GM21515 (cell line): ENCODE data around the gene F7.
"Not testable (repeated sequence)": the region's sequence is repeated elsewhere in the genome, so short reads cannot be mapped to it uniquely, and the experiment has no call there.

ENCODE experiments used
- ATAC-seq: cut with Tn5 transposase; IDR thresholded peaks from one replicate; pipeline ENCODE4 v1.9.1; 2021; ENCODE audit not compliant: unreplicated experiment

F7 gene

DNA sequence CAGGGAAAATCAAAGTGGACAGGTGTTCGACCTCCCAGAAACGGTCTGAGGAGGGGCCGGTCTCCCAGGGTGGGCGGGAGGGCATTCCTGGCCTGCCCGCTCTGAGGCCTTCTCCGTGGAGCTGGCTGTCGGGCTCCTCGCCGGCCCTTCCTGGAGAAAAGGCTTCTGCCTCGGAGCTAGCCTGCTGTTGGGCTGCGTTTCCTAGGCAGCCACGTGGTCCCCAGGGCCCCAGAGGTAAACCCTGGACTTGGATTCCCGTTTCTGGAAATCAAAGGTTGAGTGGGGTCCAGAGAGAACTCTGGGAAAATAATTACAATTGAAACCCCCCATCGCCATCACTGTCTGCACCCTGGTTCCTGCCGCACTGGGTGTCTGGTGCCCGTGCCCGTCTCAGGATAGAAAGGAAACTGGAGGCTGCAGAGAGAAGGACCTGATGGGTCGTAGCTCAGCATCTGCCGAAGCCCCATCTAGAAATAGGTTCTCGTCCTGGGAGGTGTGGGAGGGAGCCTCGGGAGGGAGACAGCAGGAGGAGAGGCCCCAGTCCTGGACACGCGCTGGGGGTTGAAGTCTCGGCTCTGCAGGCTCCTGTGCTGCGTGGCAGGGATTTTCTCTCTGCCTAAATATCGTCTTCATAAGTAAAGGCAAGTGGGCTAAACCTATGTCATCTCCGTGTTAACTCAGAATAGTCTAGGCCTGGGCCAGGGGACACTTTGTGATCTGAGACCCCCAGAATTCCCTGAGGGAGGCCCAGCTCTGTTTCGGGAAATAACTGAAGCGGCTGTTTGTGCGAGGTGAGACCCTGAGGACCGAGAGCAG, 45.2 kb downstream of the F7 start:
- ATAC-seq: no peak

DNA sequence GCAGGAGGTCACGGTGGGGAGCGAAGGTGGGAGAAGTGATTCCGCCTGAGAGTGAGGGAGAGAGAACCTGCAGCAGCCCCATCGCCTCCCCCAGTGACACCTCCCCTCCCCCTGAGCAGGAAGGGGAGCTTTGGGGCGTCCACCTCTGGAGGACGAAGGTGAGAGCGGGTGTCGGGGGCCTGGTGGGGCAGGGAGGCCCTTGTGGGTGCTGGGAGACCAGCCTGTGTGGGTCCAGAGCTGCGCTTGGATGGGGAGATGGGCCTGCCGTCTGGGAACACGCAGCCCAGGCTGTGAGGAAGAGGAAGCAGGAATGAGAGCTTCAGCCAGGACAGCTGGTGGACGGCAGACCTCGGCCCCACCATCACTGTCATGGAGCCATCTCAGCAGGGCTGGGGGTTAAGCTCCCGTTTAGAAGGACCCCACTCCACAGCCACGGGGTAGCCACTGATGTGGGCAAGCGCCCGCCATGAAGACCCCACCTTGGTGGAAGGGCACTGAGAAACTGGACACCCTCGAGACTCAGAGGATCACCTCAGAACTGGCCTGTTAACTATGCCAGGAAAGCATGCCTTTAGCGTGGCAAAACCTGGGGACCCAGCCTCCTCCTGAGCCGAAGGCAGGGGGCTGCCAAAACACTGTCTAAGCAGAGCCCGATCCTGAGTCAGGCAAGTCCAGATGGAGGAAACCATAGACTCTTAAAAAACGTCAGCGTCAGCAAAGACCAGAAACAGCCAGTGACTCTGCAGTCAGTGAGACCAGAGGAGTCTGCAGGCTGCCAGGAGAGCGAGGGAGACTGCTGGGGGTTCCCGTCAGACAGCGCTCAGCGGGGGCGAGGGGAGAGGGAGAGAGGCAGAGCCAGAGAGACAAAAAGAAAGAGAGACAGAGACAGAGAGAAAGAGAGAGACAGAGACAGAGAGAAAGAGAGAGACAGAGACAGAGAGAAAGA, 46.4 kb downstream of the F7 start:
- ATAC-seq: no peak

DNA sequence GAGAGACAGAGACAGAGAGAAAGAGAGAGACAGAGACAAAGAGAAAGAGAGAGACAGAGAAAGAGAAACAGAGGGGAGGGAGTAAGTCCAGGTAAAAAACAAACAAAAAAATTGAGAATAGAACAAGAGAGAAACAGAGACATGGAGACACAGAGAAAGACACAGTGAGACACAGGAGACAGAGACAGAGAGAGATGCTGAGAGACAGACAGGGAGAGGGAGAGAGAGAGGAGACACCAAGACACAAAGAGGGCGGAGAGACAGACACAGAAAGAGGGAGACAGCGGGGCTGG, 47.0 kb downstream of the F7 start:
- peak; percentile 3 for ATAC-seq

DNA sequence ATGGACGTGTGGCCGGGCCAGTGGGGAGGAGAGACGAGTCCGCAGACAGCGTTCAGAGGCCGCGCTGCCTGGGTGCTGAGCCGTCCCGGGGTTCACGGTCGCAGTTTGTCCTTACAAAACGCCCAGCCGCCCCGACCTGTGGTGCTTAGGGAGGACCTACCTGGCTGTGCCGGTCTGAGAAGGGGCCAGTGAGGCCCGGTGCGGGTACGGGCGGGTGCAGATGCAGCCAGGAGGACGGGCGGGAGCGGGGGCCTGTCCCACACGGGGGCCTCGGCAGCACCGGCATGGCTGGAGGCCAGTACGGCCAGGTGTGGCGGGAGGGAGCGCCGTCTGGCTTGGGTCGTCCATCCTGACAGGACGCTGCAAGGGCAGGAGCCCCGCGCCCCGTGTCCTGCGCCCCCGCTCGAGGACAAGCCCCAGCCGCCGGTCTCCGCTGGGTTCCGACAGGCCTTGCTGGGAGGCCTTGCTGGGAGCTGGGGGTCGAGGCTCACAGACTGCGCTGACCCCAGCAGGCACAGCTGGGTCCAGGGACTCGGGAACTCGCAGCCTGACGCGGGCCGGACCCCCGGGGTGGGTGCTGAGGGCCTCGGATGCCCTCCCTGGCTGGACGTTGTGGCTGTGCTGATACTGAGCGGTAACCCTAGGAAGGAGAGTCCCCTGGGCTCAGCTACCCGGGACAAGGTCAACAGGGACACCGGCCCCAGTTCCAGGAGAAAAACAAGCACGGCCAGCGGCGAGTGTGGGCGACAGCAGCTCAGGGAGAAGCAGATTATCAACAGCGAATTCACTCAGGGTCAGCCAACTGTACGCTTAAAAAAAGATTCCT, 47.6 kb downstream of the F7 start:
- peak; percentile 10 for ATAC-seq

DNA sequence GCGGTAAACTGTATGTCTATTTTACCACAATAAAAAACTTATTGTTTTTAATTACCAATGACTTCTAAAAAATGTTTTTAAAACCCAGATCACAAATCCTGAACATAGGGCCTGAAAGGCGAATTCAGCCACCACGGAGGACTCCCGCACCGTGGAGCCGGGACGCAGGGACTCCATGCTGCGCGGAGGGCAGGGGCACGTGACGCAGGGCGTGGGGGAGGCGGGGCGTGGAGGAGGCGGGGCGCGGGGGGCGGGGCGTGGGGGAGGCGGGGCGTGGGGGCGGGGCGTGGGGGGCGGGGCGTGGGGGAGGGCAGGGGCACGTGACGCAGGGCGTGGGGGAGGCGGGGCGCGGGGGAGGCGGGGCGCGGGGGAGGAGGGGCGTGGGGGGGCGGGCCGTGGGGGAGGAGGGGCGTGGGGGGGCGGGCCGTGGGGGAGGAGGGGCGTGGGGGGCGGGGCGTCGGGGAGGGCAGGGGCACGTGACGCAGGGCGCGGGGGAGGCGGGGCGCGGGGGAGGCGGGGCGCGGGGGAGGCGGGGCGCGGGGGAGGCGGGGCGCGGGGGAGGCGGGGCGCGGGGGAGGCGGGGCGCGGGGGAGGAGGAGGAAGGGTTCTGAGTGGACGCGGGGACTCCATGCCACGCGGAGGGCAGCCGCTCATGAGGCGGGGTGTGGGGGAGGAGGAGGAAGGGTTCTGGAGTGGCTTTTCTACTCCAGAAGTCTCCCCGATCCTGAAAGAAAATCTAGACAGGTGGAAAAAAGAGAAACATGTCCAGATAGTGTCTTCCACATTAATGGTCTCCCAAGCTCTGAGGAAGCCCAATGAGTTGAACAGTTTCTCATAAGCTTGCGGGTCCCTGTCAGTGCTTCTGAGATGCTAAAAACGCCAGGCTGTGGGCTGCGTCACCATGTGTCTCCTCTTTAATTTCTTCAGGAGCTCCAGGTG, 48.5 kb downstream of the F7 start:
- ATAC-seq: peak; percentile 52

DNA sequence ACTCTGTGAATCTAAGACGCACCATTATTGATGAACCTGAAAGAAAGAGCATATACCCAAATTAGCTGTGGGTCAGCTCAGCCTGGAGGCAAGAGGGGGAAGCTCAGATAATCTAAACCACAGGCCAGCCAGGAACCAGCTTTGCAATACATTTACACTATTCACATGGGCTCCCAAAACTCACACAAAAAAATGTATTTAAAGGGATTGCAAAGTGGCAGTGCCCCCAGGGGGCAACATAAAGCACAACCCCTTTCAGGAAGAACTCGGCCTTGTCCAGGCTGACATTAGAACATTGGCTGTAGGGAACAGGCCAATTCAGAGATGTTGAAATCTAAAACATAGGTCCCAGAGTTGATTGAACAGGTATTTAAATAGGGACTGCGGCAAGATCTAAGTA, 49.6 kb downstream of the F7 start:
- no peak for ATAC-seq

DNA sequence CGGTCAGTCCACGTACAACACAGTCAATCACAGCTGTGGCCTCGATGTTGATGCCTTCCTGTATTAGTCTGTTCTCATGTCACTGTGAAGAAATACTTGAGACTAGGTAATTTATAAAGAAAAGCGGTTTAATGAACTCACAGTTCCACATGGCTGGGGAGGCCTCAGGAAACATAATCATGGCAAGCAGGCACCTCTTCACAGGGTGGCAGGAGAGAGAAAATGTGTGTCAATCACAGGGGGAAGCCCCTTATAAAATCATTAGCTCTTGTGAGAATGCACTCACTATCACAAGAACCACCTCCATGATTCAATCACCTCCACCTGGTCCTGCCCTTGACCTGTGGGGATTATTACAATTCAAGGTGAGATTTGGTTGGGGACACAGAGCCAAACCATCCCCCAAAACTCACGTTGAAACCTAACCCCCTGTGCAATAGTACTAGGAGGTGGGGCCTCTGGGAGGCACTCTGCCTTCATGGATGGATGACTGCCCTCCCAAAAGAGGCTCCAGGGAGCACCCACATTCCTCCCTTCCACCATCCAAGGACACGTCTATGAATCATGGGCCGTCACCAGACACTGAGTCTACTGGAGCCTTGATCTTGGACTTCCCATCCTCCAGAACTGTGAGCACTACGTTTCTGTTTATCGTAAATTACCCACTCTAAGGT, 50.5 kb downstream of the F7 start:
- ATAC-seq: no peak

DNA sequence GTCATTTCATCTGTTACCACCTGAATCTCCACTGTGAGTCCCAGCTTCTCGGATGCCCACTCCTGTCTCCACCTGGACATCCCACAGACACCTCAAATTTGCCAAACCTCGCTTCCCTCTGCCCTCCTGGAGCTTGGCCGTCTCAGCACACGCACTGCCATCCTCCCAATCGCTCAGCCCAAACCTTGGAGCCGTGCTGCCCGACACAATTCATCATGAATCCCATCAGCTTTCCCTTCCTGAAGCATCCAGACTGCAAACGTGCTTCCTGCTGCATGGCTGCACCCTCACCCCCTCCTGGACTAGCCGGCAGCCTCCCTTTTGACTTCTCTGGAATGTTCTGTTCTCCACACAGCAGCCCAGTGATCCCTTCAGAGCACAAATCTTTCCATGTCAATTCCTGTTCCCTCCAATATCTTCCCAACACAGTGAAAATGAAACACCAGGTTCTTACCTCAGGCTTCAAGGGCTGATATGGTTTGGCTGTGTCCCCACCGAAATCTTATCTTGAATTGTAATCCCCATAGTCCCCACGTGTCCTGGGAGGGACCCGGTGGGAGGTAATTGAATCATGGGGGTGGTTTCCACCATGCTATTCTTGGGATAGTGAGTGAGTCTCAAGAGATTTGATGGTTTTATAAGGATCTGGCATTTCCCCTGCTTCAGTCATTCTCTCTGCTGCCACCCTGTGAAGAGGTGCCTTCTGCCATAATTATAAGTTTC, 51.8 kb downstream of the F7 start:
- no peak for ATAC-seq

DNA sequence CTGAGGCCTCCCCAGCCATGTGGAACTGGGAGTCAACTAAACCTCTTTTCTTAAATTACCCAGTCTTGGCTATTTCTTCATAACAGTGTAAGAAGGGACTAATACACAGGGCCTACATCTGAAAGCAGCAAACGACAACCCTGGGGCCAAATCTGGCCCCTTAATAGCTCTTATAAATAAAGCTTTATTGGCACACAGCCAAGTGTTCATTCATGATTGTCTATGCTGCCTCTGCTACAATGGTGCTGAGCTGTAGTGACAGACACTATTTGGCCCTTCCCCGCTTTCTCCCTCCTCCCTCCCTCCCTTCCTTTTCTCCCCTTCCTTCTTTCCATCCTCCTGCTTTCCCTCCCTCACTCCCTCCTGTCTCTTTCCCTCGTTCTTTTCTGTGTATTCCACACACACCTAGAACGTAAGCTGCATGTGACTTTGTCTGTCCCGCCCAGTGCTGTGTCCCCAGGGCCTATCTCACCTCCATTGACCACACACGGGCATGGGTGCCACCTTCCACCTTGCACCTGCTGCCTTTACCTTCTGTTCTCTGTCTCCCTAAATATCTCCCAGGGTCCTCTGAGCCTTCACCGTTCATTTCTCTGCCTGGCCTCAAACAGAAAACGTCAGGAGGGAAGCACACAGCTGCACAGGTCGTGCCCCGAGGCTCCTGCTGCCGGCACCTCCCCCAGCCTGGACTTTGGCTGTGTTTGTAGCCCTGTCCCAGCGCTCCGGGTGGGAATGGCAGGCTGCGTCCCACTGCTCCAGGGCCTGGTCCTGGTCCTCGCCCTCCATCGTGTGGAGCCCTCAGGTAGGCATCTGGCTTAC, 52.5 kb downstream of the F7 start, which contains the start of gene PROZ:
Gene PROZ (plus strand): TSS at position 720 of the 819 bp plus-strand sequence. CDS start 13 bp downstream, at position 733.
- ATAC-seq: no peak

DNA sequence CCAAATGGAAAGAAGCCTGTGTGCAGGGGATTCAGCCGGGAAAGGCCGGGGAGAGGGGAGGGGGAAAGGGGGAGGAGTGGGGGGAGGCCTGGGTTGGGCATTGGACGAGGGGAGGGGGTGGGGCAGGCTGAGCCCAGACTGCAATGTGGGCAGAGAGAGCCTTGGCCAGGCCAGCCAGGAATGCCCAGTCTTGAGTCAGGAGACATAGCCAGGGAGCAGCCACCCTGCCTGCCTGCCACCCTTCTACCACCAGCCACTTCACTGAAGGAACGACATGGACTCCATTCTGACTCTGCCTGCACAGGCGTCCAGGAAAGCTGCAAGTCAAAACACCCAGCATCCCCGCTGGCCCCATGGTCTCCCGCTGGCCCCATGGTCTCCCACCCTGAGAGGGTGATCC, 53.4 kb downstream of the F7 start:
- no peak for ATAC-seq

DNA sequence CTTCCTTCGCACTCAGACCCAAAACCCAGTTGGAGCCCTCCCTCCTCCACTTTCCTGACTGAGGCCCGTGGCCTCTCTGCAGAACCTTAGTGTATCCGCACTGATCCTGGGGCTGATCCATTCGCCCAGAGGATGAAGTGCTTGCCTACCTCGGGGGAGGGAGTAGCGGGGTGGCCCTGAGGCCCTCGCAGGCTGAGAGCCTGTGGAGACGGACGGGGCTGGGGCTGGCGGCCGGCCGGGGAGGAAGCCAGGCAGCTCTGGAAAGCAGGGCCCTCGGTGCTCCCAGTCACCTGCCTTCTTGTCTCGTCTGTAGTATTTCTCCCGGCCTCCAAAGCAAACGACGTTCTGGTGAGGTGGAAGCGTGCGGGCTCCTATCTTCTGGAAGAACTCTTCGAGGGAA, 54.1 kb downstream of the F7 start:
- ATAC-seq: no peak

DNA sequence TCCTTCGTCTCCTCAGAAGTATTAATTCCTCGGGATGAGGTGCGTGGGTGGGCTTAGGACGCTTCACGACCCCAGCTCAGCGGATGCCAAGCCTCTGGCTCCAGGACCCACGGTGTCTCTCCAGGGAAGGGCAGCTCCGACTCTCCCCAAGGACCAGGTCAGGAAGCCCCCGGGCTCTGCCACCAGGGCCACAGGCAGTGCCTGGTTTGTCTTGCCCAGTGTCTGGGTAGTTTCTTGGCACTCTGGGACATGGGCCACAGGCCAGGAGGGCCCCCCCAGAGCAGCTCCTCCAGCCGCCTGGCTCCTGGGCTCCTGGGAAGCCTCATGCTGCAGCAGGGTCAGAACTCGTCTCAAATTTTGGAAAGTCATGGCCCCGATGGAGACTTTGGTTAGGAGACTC, 55.4 kb downstream of the F7 start:
- no peak for ATAC-seq

DNA sequence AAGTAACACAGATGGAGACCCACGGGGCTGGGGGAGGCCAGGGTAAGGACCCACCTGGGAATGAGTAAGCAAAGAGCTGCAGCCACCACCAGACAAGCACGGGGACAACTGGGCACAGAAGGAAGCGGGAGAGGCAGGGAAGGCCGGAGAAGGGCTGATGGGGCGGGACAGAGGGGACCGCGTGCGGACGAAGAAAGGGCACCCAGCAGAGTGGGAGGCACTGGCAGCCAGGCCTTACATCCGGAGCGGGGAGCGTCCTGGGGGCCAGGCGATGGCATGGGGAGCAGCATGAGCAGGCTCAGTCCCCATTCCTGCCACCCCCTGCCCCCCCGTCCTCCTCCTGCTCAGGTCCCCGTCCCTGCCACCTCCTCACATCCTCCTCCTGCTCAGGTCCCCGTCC, 55.8 kb downstream of the F7 start:
- no peak for ATAC-seq

DNA sequence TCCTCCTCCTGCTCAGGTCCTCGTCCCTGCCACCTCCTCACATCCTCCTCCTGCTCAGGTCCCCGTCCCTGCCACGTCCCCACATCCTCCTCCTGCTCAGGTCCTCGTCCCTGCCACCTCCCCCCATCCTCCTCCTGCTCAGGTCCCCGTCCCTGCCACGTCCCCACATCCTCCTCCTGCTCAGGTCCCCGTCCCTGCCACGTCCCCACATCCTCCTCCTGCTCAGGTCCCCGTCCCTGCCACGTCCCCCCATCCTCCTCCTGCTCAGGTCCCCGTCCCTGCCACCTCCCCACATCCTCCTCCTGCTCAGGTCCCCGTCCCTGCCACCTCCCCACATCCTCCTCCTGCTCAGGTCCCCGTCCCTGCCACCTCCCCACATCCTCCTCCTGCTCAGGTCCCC, 56.4 kb downstream of the F7 start:
- ATAC-seq: not testable (repeated sequence)

DNA sequence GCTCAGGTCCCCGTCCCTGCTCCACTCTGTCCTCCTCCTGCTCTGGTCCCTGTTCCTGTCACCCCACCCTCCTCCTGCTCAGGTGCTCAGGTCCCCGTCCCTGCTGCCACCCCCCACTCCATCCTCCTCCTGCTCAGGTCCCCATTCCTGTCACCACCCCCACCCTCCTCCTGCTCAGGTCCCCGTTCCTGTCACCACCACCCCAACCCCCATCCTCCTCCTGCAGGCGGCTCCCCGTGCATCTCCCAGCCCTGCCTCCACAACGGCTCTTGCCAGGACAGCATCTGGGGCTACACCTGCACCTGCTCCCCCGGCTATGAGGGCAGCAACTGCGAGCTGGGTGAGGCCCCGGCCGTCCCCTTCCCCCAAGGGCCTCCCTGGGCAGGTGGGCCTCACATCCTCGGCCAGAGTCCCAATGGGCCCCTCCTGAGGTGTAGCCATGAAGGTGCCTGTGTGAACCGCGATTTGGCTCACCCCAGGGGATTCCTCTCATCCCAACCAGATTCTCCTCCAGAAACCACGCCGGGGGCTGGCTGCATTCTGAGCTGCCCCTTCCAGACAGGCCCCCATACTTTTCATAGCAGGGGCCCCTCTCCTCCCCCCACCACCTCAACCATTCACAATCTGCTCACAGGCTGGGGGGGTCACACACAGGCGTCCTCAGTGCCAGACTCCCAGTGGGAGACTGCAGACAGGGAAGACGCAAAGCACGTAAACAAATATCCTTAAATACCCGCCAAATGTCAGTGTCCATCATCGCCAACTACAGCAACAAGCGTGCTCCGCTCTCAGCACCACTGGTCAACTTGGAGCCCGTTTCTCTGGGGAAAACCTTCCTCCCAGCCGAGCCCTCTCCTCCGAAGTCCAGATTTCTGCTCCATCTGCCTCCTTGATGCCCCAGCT, 57.4 kb downstream of the F7 start:
- ATAC-seq: no peak

DNA sequence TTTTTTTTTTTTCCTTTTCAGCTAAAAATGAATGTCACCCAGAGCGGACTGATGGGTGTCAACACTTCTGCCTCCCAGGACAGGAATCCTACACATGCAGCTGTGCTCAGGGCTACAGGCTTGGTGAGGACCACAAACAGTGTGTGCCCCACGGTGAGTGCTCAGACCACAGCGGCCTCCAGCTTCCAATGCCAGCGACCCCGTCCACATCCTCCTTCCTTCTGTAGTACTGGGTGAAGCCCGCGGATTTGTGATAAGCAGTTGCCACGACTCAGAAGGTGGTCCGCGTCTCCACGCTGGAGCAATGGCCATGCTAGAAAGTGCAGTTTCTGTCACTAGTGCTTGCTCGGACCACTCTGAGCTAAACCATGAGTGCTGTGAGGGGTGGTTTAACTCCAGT, 58.9 kb downstream of the F7 start:
- no peak for ATAC-seq

DNA sequence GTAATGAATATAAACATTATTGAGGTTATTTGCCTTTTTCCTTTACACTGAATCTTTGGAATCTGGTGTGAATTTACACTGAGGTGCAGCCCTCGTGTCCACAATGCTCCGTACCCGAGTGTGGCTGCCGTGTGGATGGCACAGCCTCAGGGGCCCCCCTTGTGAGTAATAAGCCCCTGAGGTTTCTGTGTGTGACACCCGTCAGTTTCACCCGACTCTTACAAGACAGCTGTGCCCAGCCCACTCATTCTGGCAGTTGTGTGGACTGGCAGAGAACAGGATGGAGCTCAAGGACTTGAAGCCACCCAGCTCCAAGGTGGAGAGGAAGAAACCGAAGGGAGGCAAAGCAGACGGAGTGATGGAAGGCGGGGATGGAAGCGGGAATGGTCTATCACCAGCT, 60.7 kb downstream of the F7 start:
- ATAC-seq: no peak
